Measurements from ENCODE around the gene MYH4.

Gene MYH4

GRCh38 chr17:10415161-10415560 is 54.2 kb downstream of the MYH4 start:
- TF ChIP-seq CTCF (IDR thresholded peaks at IDR 0.05; ENCODE audit: low read depth, low read length, missing control alignments): no peak
- H3K4me3 ChIP-seq (replicated peaks; ENCODE audit: low read depth, low read length): no peak overlapping the region
- no peak for DNase-seq (ENCODE audit: extremely low read depth, low read depth)

GRCh38 chr17:10403589-10403988 is 65.8 kb downstream of the MYH4 start:
- no peak for TF ChIP-seq CTCF (IDR thresholded peaks at IDR 0.05; ENCODE audit: low read depth, low read length, missing control alignments)
- no peak for DNase-seq (ENCODE audit: extremely low read depth, low read depth)
- no peak overlapping the region for H3K4me3 ChIP-seq (replicated peaks; ENCODE audit: low read depth, low read length)

GRCh38 chr17:10398352-10398751 is 71.0 kb downstream of the MYH4 start:
- TF ChIP-seq CTCF (IDR thresholded peaks at IDR 0.05; ENCODE audit: low read depth, low read length, missing control alignments): no peak
- H3K4me3 ChIP-seq (replicated peaks; ENCODE audit: low read depth, low read length): no peak overlapping the region
- no peak for DNase-seq (ENCODE audit: extremely low read depth, low read depth)

- no peak for TF ChIP-seq CTCF (IDR thresholded peaks at IDR 0.05; ENCODE audit: low read depth, low read length, missing control alignments)
- no peak overlapping the region for H3K4me3 ChIP-seq (replicated peaks; ENCODE audit: low read depth, low read length)
- no peak for DNase-seq (ENCODE audit: extremely low read depth, low read depth)
Measured at GRCh38 chr17:10396524-10397163, 72.7 kb downstream of the MYH4 start.

GRCh38 chr17:10394201-10394887 is 75.0 kb downstream of the MYH4 start:
- no peak for TF ChIP-seq CTCF (IDR thresholded peaks at IDR 0.05; ENCODE audit: low read depth, low read length, missing control alignments)
- no peak overlapping the region for H3K4me3 ChIP-seq (replicated peaks; ENCODE audit: low read depth, low read length)
- no peak for DNase-seq (ENCODE audit: extremely low read depth, low read depth)

Data from HFF-Myc (cell line).